GM21786 (cell line): ENCODE measurements around the gene MAJIN.

Experiments
- ATAC-seq: cut with Tn5 transposase; IDR thresholded peaks from one replicate; pipeline ENCODE4 v1.9.1; 2021; ENCODE audit not compliant: unreplicated experiment

MAJIN gene

GRCh38 chr11:64914123-64914522 is 57.8 kb downstream of the MAJIN start:
- no peak for ATAC-seq

GRCh38 chr11:64913171-64913727 is 58.7 kb downstream of the MAJIN start:
- no peak for ATAC-seq

DNA sequence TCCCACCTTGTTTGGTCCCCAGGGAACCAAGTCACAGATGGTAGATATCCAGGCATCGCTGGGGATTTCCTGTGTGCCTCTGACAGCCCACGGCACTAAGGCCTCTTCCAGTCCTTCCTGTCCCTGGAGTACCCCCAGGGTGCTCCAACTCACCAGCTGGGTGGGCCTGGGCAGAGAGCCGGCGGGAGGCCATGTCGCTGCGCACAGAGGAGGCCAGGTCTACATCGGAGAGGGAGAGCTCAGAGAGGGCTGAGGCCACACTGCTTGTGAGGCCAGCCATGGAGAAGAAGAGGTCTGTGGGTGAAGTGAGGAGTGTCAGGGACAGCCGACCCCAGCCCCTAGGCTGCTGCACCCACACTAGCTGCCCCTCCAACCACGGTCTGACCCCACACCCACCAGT is 60.2 kb downstream of the MAJIN start:
- no peak for ATAC-seq

DNA sequence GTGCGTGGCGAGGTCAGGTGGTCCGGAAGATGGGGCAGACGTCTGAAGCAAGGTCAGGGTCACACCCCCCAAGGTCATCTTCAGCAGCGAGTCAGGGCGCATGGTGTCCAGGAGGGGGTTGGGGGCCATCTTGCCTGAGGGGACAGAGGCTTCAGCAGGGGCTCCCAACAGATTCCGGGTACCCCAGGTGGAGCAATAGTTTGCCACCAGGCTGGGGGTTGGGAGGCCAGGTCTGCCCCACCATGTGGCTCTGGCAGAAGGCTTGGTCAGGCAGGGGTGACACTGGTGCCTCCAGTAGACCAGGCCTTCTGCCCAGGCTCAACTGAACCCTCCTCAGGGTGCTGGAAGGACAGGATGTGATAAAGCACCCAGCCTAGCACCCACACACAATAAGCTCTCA is 60.8 kb downstream of the MAJIN start:
- ATAC-seq, result no peak

DNA sequence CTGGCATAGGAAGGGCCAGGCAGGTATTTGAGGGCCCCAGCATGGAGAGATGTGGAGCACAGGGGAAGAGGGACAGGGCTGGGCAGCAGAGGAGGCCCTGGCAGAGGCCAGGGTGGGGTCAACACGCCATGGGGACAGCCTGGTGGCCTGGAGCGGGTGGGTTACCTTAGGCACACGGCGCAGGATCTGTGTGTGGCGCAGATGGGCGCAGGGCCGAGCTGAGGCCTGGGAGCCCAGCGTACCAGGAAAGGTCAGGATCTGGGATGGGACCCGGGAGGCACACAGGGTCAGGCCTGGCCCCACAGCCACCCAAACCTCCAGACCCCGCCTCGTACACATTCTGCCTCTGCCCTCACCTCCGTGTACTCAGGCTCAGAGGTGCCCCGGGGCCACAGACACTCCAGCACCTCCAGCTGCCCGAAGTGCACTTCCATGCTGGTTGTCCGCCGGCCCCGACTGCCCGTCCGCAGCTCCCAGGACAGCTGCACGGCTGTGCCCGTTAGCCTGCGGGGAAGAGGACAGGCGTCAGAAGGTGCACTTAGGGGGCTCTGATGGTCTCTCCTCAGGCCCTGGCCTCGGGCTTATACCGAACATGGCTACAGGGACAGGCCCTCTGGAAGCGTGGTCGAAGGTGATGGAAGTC is 61.3 kb downstream of the MAJIN start:
- no peak for ATAC-seq

- no peak for ATAC-seq
These were observed 62.1 kb downstream of the MAJIN start for GRCh38 chr11:64909653-64910343.

DNA sequence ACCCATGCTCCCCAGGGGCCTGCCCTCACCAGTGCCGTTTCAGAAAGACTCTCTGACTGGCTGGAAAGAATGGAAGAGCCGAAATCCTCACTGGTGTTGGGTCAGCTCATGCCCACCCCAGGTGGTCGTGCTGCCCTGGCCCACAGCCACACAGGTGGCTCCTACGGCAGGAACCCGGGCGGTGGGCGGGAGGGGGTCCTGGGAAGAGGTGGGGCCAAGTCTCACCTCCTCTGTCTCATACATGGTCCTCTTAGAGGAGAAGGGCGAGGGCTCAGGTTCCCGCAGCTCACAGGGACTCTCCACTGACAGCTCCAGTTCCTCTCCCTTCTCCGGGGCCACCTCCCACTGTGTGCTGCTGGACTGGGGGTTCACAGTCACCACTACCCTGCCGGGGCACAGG is 63.1 kb downstream of the MAJIN start:
- no peak for ATAC-seq

GRCh38 chr11:64906314-64906635 is 65.6 kb downstream of the MAJIN start:
- ATAC-seq, result no peak

DNA sequence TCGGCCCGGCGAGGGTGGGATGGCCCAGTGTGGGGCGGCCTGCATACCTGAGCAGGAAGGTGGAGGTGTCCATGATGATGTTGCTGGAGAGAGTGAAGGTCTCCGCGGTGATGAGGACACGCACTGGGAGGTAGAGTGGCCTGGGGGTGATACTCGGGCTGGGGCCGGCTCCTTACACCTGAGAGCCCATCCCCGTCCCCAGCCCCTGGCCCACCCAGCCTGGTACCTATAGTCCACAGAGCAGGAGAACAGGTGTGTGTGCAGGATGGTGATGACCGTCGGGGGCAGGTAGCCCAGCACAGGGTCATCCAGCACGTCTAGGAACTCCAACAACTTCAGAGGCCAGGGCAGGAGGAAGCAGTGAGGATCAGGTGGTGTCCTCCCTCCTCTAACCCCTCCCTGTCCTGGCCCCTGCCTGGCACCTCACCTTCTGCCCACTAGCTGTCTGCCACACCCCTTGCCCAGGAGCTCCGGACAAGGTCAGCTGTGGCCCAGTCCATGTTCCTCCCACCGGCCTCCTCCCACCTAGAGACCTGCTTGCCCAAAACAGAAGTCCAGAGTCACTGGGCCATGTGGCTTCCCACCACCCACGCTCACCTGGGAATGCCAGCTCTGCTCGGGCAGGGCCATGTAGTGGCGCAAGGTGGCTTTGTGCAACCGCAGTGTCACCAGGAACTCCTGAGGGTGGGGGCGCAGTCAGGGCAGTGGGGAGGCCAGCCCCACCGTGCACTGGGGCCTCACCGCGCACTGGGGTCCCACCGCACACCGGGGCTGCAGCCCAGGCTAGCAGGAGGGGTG is 66.2 kb downstream of the MAJIN start:
- no peak for ATAC-seq

- ATAC-seq, result no peak
These were observed 68.5 kb downstream of the MAJIN start for GRCh38 chr11:64903291-64903833.

DNA sequence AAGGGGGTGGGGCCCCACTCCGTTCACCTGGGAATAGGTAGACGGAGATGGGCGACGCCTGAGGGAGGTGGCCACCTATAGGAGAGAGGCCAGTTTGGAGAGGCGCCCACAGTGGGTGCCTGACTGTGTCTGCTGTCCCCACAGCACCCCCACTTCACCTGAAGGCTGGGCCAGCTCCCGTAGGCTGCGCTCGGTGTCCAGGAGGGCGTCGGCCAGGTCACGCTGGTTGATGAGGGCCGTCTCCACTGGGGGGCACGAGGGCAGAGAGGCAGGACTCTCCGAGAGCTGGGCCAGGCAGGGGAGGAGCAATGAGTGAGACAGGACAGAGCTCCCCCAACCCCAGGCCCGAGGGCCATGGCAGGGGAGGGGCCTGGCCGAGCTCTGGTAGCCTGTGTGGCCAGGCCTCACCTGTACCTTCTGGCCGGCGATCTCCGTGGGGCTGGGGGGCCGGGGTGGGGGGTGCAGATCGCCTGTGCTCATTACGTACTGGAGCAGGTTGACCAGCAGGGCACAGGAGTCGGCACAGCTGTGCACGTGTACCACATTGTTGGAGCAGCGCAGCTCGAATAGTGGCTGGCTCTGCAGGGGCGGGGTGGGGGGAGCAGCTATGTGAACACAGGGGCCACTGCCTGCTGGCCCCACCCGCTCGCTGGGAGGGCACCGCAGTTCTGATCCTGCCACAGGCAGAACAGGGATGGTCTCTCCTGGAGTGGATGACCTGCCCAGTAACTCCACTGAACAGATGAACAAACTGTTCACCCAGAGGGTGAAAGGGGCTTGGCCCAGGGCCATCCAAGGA is 69.6 kb downstream of the MAJIN start:
- ATAC-seq, result no peak

- no peak for ATAC-seq
These were observed 71.1 kb downstream of the MAJIN start for GRCh38 chr11:64900774-64901173.

DNA sequence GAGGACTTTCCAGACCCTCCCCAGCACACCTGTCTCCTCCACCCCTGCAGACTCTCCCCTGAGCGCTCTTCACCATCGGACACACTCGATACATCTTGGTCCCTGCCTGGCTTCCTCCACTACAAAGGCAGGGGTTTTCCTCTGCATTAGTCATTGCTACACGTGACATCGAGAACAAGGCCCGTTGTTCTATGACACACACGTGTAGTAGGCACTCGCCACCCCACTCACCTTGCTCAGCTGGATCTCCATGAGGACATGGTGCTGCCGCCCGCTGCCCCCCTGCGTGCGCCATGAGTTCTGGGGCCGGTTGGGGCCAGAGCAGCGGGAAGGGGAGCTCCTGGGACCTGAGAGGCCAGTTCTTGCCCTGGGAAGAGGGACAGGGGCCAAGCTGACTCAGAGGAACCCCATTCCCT is 71.6 kb downstream of the MAJIN start:
- ATAC-seq, result no peak

DNA sequence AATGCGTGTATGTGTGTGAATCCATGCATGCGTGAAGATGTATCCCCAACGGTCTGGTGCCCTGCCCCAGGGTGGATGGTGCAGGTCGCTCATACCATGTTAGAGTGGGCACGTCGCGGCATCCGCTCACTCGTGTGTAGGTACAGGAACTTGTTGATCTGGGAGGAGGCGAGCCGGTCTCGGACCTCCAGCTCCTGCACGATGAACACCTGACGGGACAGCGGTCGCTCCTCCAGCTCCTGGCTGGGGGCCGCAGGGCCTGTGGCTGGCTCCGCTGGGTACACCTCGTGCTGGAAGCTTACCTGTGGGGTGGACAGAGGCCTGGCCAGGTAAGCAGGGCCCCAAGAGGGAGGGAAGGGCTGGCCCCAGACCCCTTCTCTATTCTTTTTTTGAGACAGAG is 73.4 kb downstream of the MAJIN start:
- no peak for ATAC-seq

DNA sequence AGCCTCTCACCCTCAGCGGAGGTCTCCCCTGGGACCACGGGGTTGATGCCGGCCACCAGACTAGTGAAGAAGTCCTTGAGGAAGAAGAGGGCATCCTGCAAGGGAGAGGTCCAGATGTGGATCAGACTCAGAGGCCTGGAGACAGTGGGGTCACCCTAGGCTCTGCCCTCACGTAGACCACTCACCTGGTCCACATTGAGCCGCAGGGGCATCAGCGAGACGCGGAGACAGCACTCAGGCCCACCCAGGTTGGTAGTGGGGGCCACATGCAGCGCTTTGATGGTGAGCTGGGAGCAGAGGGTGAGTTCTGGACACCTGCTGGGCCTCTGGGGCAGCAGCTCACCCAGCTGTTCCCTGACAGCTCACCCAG is 73.8 kb downstream of the MAJIN start:
- no peak for ATAC-seq

DNA sequence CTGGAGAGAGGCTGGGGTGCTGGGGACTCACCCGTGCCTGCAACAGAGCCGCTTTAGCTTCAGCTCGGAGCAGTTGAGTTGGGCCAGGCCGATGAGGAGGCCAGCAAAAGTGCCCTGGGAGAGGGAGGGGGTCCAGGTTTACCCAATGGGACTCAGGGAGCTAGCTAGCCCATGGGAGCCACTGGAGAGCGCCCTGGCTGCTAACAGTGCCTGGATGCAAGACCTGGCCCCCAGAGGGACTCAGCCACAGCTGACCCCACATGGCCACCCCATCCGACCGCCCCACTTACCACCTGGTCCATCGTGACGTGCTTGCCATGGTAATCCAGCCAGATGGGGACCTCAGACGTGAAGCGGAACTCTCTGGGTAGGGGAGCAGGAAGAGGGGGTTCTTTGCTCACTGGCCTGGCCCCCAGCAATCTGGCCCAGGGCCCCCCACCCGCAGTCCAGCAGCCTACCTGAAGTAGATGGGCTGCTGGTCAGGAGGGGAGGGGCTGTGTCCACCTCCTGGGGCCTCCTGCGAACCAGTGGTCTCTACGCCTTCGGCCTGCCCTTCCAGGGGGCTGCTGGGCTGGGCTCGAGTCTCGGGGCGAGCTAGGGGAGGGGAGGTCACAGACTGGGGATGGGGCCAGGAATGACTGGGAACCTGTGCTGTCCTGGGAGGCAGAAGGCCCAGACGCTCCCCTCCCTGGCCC is 74.4 kb downstream of the MAJIN start:
- ATAC-seq, result no peak

DNA sequence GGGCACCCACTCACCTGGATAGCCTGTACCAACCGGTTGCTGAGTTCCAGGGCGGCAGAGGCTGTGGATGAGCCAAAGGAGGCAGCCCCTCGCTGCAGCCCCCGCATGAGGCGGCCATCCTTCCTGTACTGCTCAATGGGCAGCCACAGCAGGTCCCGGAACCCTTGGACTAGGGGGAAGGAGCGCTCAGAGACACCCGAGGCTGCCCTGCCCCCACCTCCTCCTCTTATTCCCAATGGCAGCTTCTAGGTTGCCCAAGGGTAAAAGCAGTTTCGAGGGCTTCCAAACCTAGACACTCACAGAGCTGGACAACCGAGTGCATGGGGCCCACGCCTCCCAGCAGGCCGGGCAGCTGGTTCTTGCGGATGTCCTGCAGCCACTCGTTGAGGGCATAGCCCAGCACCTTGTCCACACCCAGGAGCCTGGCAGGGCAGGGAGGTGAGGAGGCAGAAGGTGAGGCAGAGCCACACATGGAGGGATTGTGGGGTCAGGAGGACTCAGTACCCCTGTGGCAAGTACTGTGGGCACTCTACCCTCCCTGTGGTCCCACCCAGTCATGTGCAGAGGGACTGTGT is 75.4 kb downstream of the MAJIN start:
- ATAC-seq, result no peak

- no peak for ATAC-seq
These were observed 77.0 kb downstream of the MAJIN start for GRCh38 chr11:64894812-64895452.

DNA sequence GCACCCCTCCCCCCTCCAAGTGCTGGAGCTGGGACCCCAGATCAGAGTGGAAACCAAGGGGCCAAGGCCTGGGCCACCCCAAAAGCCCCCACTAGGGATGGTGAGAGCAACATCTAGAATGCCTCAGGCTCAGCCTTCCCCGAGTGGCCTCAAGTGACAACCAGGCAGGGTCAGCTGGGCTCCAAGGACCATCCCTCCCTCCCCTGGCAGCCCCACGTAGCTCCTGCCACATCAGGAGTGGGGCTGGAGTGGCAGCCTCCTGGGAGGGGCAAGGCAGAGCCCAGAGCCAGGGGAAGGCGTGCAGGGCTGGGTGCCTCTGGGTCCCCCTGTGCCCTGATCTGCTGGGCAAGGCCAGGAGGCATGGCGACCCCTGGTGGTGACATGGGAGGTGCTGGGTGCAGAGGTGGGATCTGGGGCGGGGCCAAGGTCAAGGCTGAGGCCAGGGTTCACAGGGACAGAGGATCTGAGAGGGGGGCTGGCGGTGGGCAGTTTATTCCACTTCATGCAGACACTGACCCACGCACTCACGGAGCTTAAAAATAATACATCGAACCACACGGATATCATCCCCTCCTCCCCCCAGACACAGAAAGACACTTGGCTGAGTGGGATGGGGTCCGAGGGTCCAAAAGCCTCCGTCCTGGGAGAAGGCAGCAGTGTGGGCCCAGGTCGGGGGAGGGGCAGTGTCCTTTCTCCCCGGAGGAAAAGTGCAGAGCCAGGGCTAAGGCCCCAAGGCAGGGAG is 77.7 kb downstream of the MAJIN start:
- ATAC-seq, result no peak
